ENCODE measurements around the gene TEN1. TPM values are rescaled to one million over a fixed set of nuclear protein-coding genes. Genes with fewer than 3 reads are reported as not detected.

The TEN1 gene
- total and polyA plus RNA-seq, 2 of the 4 experiments (the other 2 are of a cell fraction), result 14.7 to 17.9 TPM

- CTCF ChIA-PET, result no interaction called here
- BruUV-seq (replicated peaks), result no TSS peak
- POLR2A ChIA-PET (ENCODE audit: unreplicated experiment), result no interaction called here
Measured at GRCh38 chr17:76049836-76050537, 70.9 kb downstream of the TEN1 start.

More at GRCh38 chr17:76049836-76050537, 70.9 kb downstream of the TEN1 start:
- Histone ChIP-seq H3K79me1 (ENCODE audit: low read depth in 1 of 2, low read length in 2 of 2) (peaks cover 7 to 65% of the 10 kb centered on the region in 2 experiments), H2AFZ (replicated peaks; ENCODE audit: low read length, poor library complexity) (no peak overlapping the region), H4K20me1 (ENCODE audit: insufficient read depth, low read length) (peaks cover 30% of the 10 kb centered on the region), H3K23ac (ENCODE audit: low read depth, low read length) (0 out of 2 replicates have a peak overlapping the region, but pooled peaks have one; percentile 56), H2BK15ac (ENCODE audit: low read depth, low read length) (no peak overlapping the region), H4K8ac (ENCODE audit: low read depth in 2 of 2, low read length in 2 of 2) (no peak overlapping the region), H3K9ac (ENCODE audit: low read depth, low read length) (no peak overlapping the region), H2AK9ac (replicated peaks; ENCODE audit: low read depth, low read length, poor library complexity) (peak overlapping the region; percentile 19), H3K14ac (replicated peaks; ENCODE audit: low read depth, low read length) (no peak overlapping the region), H3K4me2 (ENCODE audit: low read depth, low read length) (no peak overlapping the region), H3K36me3 (ENCODE audit: control insufficient read depth, insufficient read depth, low read length) (peaks cover 66% of the 10 kb centered on the region), H2AK5ac (ENCODE audit: low read depth, low read length) (no peak overlapping the region), H3K27ac (ENCODE audit: insufficient read depth, low read length) (no peak overlapping the region), H3K27me3 (ENCODE audit: control insufficient read depth, insufficient read depth, low read length) (no peaks in the 10 kb centered on the region), H3K4me1 (ENCODE audit: control insufficient read depth, insufficient read depth, low read length) (no peaks in the 10 kb centered on the region; the same call in 1 of the 2 replicates), H2BK20ac (ENCODE audit: low read depth, low read length) (no peak overlapping the region), H3K4ac (ENCODE audit: low read depth, low read length) (no peak overlapping the region), H3K4me3 (ENCODE audit: insufficient read depth, low read depth, low read length) (no peak overlapping the region), H3K56ac (ENCODE audit: extremely low read depth, insufficient read depth, low read length) (no peak overlapping the region), H3K18ac (ENCODE audit: low read depth, low read length) (no peak overlapping the region), H3K9me3 (ENCODE audit: control insufficient read depth, insufficient read depth, low read length) (no peaks in the 10 kb centered on the region), H4K91ac (ENCODE audit: insufficient read depth, low read depth, low read length) (no peak overlapping the region), H3K9me1 (ENCODE audit: insufficient read depth, low read length) (peaks cover 21% of the 10 kb centered on the region), H2BK5ac (ENCODE audit: low read depth, low read length, poor library complexity, severe bottlenecking) (no peak overlapping the region), H2BK120ac (ENCODE audit: low read depth, low read length) (no peak overlapping the region), H4K5ac (ENCODE audit: low read depth, low read length) (no peak overlapping the region)
- DNase-seq, result no peak
- in situ Hi-C loops (cut with MboI; ENCODE audit: low sequenced_read_pairs) (no loop called here), intact Hi-C loops (cut with micrococcal nuclease) (no loop called here), dilution Hi-C loops (cut with HindIII; ENCODE audit: low sequenced_read_pairs, unreplicated experiment) (no loop called here)
- WGBS, 2 experiments (ENCODE audit: extremely low coverage in 2 of 2, insufficient read length in 1 of 2), result 100% methylated on average over 7 of the region's 15 CpGs; no CpG with 5 or more reads in 1 of the 2 experiments
- TF ChIP-seq RAD21 (IDR thresholded peaks at IDR 0.05; ENCODE audit: low read length) (no peak), MXI1 (IDR thresholded peaks at IDR 0.05; ENCODE audit: borderline replicate concordance, low read depth, low read length) (no peak), MAFK (IDR thresholded peaks at IDR 0.05; ENCODE audit: low read depth, low read length) (no peak), SMC3 (IDR thresholded peaks at IDR 0.05; ENCODE audit: low read depth, low read length) (no peak)
- TF ChIP-seq, protein P1, sequence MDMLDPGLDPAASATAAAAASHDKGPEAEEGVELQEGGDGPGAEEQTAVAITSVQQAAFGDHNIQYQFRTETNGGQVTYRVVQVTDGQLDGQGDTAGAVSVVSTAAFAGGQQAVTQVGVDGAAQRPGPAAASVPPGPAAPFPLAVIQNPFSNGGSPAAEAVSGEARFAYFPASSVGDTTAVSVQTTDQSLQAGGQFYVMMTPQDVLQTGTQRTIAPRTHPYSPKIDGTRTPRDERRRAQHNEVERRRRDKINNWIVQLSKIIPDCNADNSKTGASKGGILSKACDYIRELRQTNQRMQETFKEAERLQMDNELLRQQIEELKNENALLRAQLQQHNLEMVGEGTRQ (IDR thresholded peaks at IDR 0.05; ENCODE audit: low read depth, low read length), result no peak
- ATAC-seq (ENCODE audit: low read depth), result no peak

Other genes starting within 250 kb of the TEN1 start
- gene GALK1, start 214.0 kb upstream of the TEN1 start, total RNA-seq (2012; rRNA removed), result 18.9 and 21.9 TPM in 2 replicates
- 19.9 and 28.7 TPM in 2 replicates for gene GALK1, start 214.0 kb upstream of the TEN1 start, polyA plus RNA-seq (2012; rRNA removed)
- gene UNK, start 194.4 kb upstream of the TEN1 start, total RNA-seq (2012; rRNA removed), result 15.4 and 15.8 TPM in 2 replicates
- gene UNK, start 194.4 kb upstream of the TEN1 start, polyA plus RNA-seq (2012; rRNA removed), result 16.9 and 17.3 TPM in 2 replicates
- gene UNC13D, start 134.8 kb upstream of the TEN1 start, total RNA-seq (2012; rRNA removed), result under 0.01 TPM in 1 of 2 replicates, not detected in the other
- 0.31 and 0.52 TPM in 2 replicates for gene UNC13D, start 134.8 kb upstream of the TEN1 start, polyA plus RNA-seq (2012; rRNA removed)
- 7.8 and 9.0 TPM in 2 replicates for gene WBP2, start 123.9 kb upstream of the TEN1 start, total RNA-seq (2012; rRNA removed)
- gene WBP2, start 123.9 kb upstream of the TEN1 start, polyA plus RNA-seq (2012; rRNA removed), result 35.5 and 36.7 TPM in 2 replicates
- gene TRIM47, start 100.7 kb upstream of the TEN1 start, total RNA-seq (2012; rRNA removed), result 1.4 TPM in 2 replicates
- 7.2 and 7.5 TPM in 2 replicates for gene TRIM47, start 100.7 kb upstream of the TEN1 start, polyA plus RNA-seq (2012; rRNA removed)
- 7.9 and 8.1 TPM in 2 replicates for gene TRIM65, start 82.3 kb upstream of the TEN1 start, total RNA-seq (2012; rRNA removed)
- gene TRIM65, start 82.3 kb upstream of the TEN1 start, polyA plus RNA-seq (2012; rRNA removed), result 10.6 and 10.8 TPM in 2 replicates
- 13.3 and 15.3 TPM in 2 replicates for gene MRPL38, start 74.4 kb upstream of the TEN1 start, total RNA-seq (2012; rRNA removed)
- gene MRPL38, start 74.4 kb upstream of the TEN1 start, polyA plus RNA-seq (2012; rRNA removed), result 42.5 and 55.5 TPM in 2 replicates
- 4.5 and 5.3 TPM in 2 replicates for gene FBF1, start 38.2 kb upstream of the TEN1 start, total RNA-seq (2012; rRNA removed)
- gene FBF1, start 38.2 kb upstream of the TEN1 start, polyA plus RNA-seq (2012; rRNA removed), result 8.0 and 9.3 TPM in 2 replicates
- 61.9 and 94.8 TPM in 2 replicates for gene ACOX1, start 74 bp upstream of the TEN1 start, total RNA-seq (2012; rRNA removed)
- 14.9 and 16.1 TPM in 2 replicates for gene ACOX1, start 74 bp upstream of the TEN1 start, polyA plus RNA-seq (2012; rRNA removed)
- 0.56 and 0.72 TPM in 2 replicates for gene CDK3, start 21.6 kb downstream of the TEN1 start, total RNA-seq (2012; rRNA removed)
- gene CDK3, start 21.6 kb downstream of the TEN1 start, polyA plus RNA-seq (2012; rRNA removed), result 6.7 and 8.8 TPM in 2 replicates
- not detected in 2 replicates for gene EVPL, start 48.1 kb downstream of the TEN1 start, total RNA-seq (2012; rRNA removed)
- not detected in 2 replicates for gene EVPL, start 48.1 kb downstream of the TEN1 start, polyA plus RNA-seq (2012; rRNA removed)
- gene SRP68, start 93.3 kb downstream of the TEN1 start, total RNA-seq (2012; rRNA removed), result 47.1 and 47.2 TPM in 2 replicates
- 69.1 and 82.6 TPM in 2 replicates for gene SRP68, start 93.3 kb downstream of the TEN1 start, polyA plus RNA-seq (2012; rRNA removed)
- not detected in 2 replicates for gene GALR2, start 95.5 kb downstream of the TEN1 start, total RNA-seq (2012; rRNA removed)
- 0.07 and 0.10 TPM in 2 replicates for gene GALR2, start 95.5 kb downstream of the TEN1 start, polyA plus RNA-seq (2012; rRNA removed)
- not detected in 2 replicates for gene ZACN, start 99.9 kb downstream of the TEN1 start, total RNA-seq (2012; rRNA removed)
- not detected in 2 replicates for gene ZACN, start 99.9 kb downstream of the TEN1 start, polyA plus RNA-seq (2012; rRNA removed)
- gene EXOC7, start 124.5 kb downstream of the TEN1 start, total RNA-seq (2012; rRNA removed), result 98.9 and 118 TPM in 2 replicates
- gene EXOC7, start 124.5 kb downstream of the TEN1 start, polyA plus RNA-seq (2012; rRNA removed), result 85.9 and 89.5 TPM in 2 replicates
- gene FOXJ1, start 162.0 kb downstream of the TEN1 start, total RNA-seq (2012; rRNA removed), result not detected in 2 replicates
- gene FOXJ1, start 162.0 kb downstream of the TEN1 start, polyA plus RNA-seq (2012; rRNA removed), result 0.05 TPM in 1 of 2 replicates, not detected in the other